GM12873 (cell line): ENCODE data around the gene PAGE5.

Experiments
- CTCF ChIP-seq: IDR thresholded peaks from 2 replicates; pipeline ENCODE4 v1.5.1; 2012; ENCODE audit warnings: low read depth, mild to moderate bottlenecking, moderate library complexity, low read length, control low read depth; ENCODE audit not compliant: insufficient read depth; ENCODE audit errors: missing control alignments

The PAGE5 gene

GRCh38 chrX:55220119-55220794, at the start of gene PAGE5:
Gene PAGE5, plus strand, starts transcription at chrX:55220346. Its CDS starts 1,037 bp downstream, at chrX:55221383.
- no peak for TF ChIP-seq CTCF

GRCh38 chrX:55187281-55187680, 32.9 kb upstream of the PAGE5 start:
- TF ChIP-seq CTCF, result no peak

GRCh38 chrX:55196688-55197087, 23.5 kb upstream of the PAGE5 start:
- TF ChIP-seq CTCF, result no peak

- TF ChIP-seq CTCF, result no peak
These were observed 18.1 kb upstream of the PAGE5 start for GRCh38 chrX:55201930-55202579.

- TF ChIP-seq CTCF, result no peak
These were observed 13.8 kb upstream of the PAGE5 start for GRCh38 chrX:55206162-55206941.

- no peak for TF ChIP-seq CTCF
These were observed 9.0 kb upstream of the PAGE5 start for GRCh38 chrX:55210931-55211677.
